Smooth muscle cell (in vitro differentiated cells): ENCODE results near the gene LIF. TPM values are rescaled to one million over a fixed set of nuclear protein-coding genes. Genes with fewer than 3 reads are reported as not detected.

Experiments
- DNase-seq: peaks from one replicate; lab custom pipeline; 2025; ENCODE audit not compliant: unreplicated experiment; lab: John Stamatoyannopoulos, UW
- H2AFZ ChIP-seq: fragments of 200-600 bp; sonication (generic); 2 replicates; pipeline ENCODE4 v1.6.0; 2016; ENCODE audit warnings: antibody characterized with exemption, low read depth, mild to moderate bottlenecking
- H3F3A ChIP-seq: fragments of 200-600 bp; sonication (generic); 2 replicates; pipeline ENCODE4 v1.6.0; 2017; ENCODE audit warnings: antibody characterized with exemption, low read depth
- H3K27ac ChIP-seq: fragments of 200-600 bp; sonication (generic); 2 replicates; pipeline ENCODE4 v1.5.1; 2016; ENCODE audit warnings: low read depth, mild to moderate bottlenecking
- H3K27me3 ChIP-seq: fragments of 200-600 bp; sonication (generic); 2 replicates; pipeline ENCODE4 v1.6.1; 2016; ENCODE audit warnings: low read depth, mild to moderate bottlenecking
- H3K36me3 ChIP-seq: fragments of 200-600 bp; sonication (generic); 2 replicates; pipeline ENCODE4 v1.5.1; 2016; ENCODE audit warnings: low read depth
- H3K4me1 ChIP-seq: fragments of 200-600 bp; sonication (generic); 2 replicates; pipeline ENCODE4 v1.5.1; 2016; ENCODE audit warnings: low read depth
- H3K4me2 ChIP-seq: fragments of 200-600 bp; sonication (generic); 2 replicates; pipeline ENCODE4 v1.6.0; 2016; ENCODE audit warnings: mild to moderate bottlenecking
- H3K4me3 ChIP-seq: fragments of 200-600 bp; sonication (generic); 2 replicates; pipeline ENCODE4 v1.5.1; 2016; ENCODE audit warnings: mild to moderate bottlenecking
- H3K79me2 ChIP-seq: fragments of 200-600 bp; sonication (generic); 2 replicates; pipeline ENCODE4 v1.6.0; 2016; ENCODE audit warnings: low read depth, mild to moderate bottlenecking
- H3K9ac ChIP-seq: fragments of 200-600 bp; sonication (generic); 2 replicates; pipeline ENCODE4 v1.6.0; 2016; ENCODE audit warnings: low read depth
- H3K9me3 ChIP-seq: fragments of 200-600 bp; sonication (generic); replicated peaks from 2 replicates; pipeline ENCODE4 v1.5.1; 2016; ENCODE audit warnings: low read depth
- H4K20me1 ChIP-seq: fragments of 200-600 bp; sonication (generic); 2 replicates; pipeline ENCODE4 v1.6.0; 2016; ENCODE audit warnings: low read depth
- WGBS: methylation state at CpG from one replicate; pipeline ENCODE4 v1.1.7; 2016; ENCODE audit warnings: low lambda C conversion rate; 5-methylcytosine and 5-hydroxymethylcytosine counted together
- polyA plus RNA-seq: library from polyadenylated mRNA; unstranded; fragments of >200 nt; fragmentation: Nextera tagmentation; extraction: Ambion mirVana; gene quantifications from 2 replicates; pipeline ENCODE4 v1.2.1, GENCODE V29; 2016
- total RNA-seq: library from RNA; depleted of rRNA; stranded (reverse); fragments of >200 nt; gene quantifications from 2 replicates; pipeline ENCODE4 v1.2.3, GENCODE V29; 2014
- TF ChIP-seq, protein P1 (sequence below): fragments of 200-600 bp; sonication (generic); IDR thresholded peaks from 2 replicates; pipeline ENCODE4 v1.5.1; 2017; ENCODE audit warnings: borderline replicate concordance, mild to moderate bottlenecking, antibody characterized with exemption; ENCODE audit not compliant: insufficient read depth, poor library complexity, severe bottlenecking

Gene LIF
- total and polyA plus RNA-seq, 2 experiments from 2014 or later = 29.9 to 31.2 TPM

- 92% methylated on average over 14 of the region's 14 CpGs for whole genome bisulfite sequencing
- H3K9me3 ChIP-seq = no peaks in the 10 kb centered on the region
- no peak overlapping the region for H2AFZ ChIP-seq
- H3K4me2 ChIP-seq = no peak overlapping the region
- TF ChIP-seq, protein P1, sequence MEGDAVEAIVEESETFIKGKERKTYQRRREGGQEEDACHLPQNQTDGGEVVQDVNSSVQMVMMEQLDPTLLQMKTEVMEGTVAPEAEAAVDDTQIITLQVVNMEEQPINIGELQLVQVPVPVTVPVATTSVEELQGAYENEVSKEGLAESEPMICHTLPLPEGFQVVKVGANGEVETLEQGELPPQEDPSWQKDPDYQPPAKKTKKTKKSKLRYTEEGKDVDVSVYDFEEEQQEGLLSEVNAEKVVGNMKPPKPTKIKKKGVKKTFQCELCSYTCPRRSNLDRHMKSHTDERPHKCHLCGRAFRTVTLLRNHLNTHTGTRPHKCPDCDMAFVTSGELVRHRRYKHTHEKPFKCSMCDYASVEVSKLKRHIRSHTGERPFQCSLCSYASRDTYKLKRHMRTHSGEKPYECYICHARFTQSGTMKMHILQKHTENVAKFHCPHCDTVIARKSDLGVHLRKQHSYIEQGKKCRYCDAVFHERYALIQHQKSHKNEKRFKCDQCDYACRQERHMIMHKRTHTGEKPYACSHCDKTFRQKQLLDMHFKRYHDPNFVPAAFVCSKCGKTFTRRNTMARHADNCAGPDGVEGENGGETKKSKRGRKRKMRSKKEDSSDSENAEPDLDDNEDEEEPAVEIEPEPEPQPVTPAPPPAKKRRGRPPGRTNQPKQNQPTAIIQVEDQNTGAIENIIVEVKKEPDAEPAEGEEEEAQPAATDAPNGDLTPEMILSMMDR = no peak
- no peak for DNase-seq
- no peaks in the 10 kb centered on the region for H3K4me1 ChIP-seq
- H3K36me3 ChIP-seq = no peaks in the 10 kb centered on the region
- no peaks in the 10 kb centered on the region for H3K27me3 ChIP-seq
- H3K4me3 ChIP-seq = no peak overlapping the region
- no peak overlapping the region for H3K27ac ChIP-seq
- no peaks in the 10 kb centered on the region for H4K20me1 ChIP-seq
- no peaks in the 10 kb centered on the region for H3K79me2 ChIP-seq
- no peaks in the 10 kb centered on the region for H3F3A ChIP-seq
- no peak overlapping the region for H3K9ac ChIP-seq
Measured at GRCh38 chr22:30267382-30268302, 21.1 kb upstream of the LIF start.

DNA sequence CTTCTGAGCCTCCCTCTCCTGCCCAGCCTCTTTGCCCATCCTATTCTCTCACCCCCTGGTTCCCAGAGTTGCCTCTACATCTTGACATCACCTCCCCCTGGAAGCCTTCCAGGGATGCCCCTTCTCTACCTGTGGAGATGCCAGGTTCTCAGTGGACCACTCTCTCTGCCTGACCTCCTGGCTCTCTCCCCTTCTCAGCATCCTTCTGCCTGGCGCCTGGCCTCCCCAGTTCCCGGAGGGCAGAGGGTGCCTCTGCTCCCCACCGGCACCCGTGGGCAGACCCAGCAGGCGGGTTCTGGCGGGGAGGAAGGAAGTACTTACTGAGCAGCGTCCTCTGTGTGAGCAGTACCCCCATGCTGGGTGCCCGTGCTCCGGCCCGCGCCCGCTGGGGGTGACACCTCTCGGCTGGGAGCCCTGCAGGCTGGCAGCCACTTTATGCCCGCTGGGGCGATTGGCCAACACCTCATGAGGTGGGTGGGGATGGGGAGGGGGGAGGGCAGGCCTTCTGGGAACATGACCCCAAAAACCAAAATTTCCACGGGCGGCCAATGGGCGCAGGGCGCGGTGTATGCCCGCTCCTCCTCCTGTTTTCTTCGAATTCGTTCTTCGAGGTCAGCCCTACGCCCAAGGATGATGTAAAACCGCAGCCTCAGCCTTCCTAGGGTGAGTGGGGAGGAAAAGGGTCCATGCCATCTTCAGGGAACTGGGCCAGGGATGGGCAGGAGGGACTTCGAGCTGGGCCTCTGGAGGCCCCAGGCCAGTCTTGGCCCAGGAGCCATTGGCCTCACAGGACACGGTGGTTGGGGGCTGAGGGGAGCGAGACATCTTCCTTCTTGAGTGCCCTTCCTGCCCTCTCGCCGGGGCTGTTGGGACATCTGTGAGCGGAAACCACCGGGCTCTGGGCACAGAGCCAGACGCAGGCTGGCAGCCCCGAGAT, 20.2 kb upstream of the LIF start, which contains the start of gene OSM:
Gene OSM (minus strand): TSS at position 407 of the 937 bp plus-strand sequence. CDS start 52 bp downstream, at position 355.
- DNase-seq = no peak
- no peak within 1 kb of the TSS for H3K4me3 ChIP-seq

DNA sequence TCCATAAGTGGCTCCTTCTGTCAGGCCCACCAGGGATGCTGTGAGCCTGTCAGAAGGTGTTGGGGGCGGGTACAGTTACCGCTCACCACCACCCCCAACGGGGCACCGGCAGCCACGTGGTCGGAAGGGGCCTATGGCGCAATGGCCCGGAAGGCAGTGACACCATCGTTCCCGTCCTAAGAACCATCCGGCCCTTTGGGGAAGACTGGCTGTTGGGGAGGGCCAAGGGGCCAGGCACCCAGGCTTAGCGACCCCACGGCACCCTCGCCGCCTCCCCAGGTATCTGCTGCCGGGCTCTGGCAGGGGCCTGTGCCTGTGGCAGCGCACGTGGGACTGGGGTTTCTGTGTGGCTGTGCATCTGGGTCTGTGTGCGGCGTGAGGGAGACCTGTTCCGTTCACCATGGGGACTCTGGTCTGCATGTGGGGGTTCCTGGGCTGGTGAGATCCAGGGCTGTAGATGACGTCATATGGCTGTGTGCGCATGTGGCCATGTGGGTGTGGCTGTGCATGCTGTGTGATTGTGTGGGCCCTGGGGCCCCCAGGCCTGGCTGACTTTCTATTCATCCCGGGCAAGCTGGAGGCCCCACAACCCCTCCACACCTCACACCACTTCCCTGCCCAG, 19.4 kb upstream of the LIF start:
- Histone ChIP-seq H4K20me1 (no peaks in the 10 kb centered on the region), H3K79me2 (no peaks in the 10 kb centered on the region), H3K9me3 (no peaks in the 10 kb centered on the region), H3K4me3 (no peak overlapping the region), H3K36me3 (no peaks in the 10 kb centered on the region), H2AFZ (no peak overlapping the region), H3F3A (no peaks in the 10 kb centered on the region), H3K4me2 (no peak overlapping the region), H3K9ac (no peak overlapping the region), H3K4me1 (no peaks in the 10 kb centered on the region), H3K27ac (no peak overlapping the region), H3K27me3 (no peaks in the 10 kb centered on the region)
- 85% methylated on average over 24 of the region's 24 CpGs for WGBS
- TF ChIP-seq, protein P1 = no peak
- DNase-seq = no peak

More for the DNA sequence above, 20.2 kb upstream of the LIF start, which contains the start of gene OSM:
- TF ChIP-seq, protein P1 = no peak
- Histone ChIP-seq H2AFZ (no peak within 1 kb of the TSS), H3K9me3 (no peaks in the 10 kb centered on the region), H4K20me1 (no peaks in the 10 kb centered on the region), H3K27ac (no peak within 1 kb of the TSS), H3K36me3 (no peaks in the 10 kb centered on the region), H3K79me2 (no peaks in the 10 kb centered on the region), H3K4me1 (no peaks in the 10 kb centered on the region), H3F3A (no peaks in the 10 kb centered on the region), H3K9ac (no peak within 1 kb of the TSS), H3K27me3 (no peaks in the 10 kb centered on the region), H3K4me2 (no peak within 1 kb of the TSS)
- WGBS = 97% methylated on average over 25 of the region's 35 CpGs
